Epithelial cell of prostate (primary cell): ENCODE measurements around the gene SLC6A2.
"Not testable (repeated sequence)": the region's sequence is repeated elsewhere in the genome, so short reads cannot be mapped to it uniquely, and the experiment has no call there.

Source experiments
- DNase-seq: peaks from one replicate; pipeline ENCODE4 v3.0.0-alpha.2; 2011; ENCODE audit warnings: low read depth, low spot score
- H3K27ac ChIP-seq: fragments of 450-650 bp; 2 replicates; pipeline ENCODE4 v1.5.1; 2017; ENCODE audit warnings: mild to moderate bottlenecking

SLC6A2 gene

DNA sequence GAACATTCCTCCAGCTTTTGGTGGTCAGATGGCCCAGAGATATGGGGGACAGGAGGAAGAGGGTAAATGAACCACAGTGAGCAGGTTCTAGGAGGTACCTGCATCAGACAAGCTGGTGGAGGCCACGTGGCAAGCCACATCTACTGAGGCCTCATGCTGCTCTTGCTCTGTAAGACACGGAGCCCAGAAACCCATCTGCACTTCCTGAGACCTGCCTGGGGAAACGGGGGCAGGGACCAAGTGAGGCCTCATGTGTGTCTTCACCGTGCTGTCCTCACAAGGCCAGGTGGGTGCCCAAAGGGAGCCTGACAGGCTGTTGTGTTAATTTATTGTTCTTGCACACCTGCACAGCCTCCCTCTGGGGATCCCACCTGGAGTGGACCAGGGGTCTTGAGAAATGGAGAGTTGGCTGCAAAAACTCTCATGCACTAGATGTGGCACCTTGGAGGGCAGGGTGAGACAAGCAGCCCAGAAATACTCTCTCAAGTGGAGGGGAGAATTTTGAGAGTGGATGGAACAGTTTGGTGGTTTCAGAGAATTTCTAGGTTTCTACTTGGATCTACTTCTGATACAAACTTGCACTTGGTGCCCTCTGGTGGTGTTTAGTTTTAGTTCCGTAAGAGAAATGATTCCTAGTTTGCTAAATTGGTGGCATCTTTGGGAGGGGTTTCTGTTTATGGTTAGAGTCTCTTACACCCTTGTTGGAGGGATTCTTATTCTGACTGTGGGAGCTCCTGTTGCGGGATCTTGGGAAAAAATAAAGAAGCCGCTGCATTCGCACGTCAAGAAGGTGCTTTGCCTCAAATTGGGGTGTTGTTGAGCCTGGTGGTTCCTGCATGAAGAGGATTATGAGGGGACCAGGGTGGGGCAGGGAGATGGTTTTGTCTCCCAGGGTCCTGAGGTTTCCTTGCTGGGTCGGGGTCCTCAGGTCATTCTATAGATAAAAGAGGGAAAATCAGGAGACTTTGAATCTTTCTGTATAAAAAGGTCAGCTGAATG, 47.5 kb downstream of the SLC6A2 start:
- H3K27ac ChIP-seq, result no peak overlapping the region
- DNase-seq, result no peak

DNA sequence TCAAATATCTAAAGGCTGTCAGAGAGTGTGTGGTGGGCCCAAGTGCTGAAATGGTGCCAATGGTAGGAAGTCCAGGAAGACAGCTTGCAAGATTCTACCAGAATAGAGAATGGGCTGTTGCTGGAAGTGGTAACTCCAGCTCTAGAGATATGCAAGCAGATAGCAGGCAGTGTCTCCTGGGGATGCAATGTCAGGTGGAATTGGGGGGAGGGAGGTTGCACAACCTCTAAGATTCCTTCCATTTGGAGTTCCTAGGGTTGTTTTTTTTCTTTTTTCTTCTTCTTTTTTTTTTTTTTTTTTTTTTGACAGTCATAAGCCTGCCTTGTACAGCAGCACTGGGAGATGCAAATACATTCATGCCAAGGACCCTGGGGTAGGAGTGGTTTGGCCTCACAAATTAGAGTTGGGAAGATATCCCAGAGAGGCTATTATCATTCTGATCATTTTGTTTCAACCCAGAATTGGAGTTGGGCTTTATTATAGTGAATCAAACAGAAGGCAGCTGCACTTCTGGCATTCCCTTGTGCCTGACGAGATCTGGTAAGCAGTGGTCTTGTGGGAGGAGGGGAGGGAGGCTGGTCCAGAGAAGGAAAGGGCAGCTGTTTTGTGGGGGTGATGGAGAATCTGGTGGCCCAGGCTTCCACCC, 51.1 kb downstream of the SLC6A2 start:
- no peak for DNase-seq
- H3K27ac ChIP-seq, result no peak overlapping the region

DNA sequence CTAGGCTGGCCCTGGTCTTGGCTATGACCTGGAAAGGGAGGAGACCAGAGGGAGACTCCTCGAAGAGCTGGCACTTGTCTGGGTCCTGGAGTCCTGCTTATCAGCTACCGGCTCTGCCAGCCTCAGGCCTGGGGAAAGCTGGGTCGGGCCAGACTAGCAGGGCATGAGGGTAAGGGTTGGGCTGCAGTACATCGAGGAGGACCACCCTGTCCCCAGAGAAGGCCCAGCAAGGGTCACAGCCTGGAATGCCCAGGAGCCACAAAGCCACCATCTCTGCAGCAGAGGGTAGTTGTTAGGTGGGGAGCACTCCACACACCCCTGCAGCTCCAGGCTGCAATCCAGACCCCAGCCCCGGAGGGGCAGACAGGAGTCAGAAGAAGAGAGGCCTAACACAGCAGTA, 54.0 kb downstream of the SLC6A2 start:
- DNase-seq, result no peak

DNA sequence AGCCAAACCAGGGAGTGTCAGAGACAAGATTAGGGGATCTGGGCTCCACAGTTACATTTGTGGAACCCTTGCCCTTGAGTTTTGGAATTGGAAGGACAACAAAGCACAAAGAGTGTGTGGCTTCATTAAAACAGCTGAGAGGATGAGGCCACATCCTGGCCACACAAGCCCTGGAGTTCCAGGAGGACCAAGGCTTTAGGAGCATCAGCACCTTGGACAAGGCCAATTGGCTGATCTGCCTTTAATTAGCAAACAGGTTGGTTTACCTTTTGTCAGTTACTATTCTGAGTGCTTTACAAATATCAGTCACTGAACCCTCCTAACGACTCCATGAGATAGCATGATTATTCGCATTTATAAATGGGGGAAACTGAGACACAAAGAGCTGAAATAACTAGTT, 54.7 kb downstream of the SLC6A2 start:
- no peak for DNase-seq
- H3K27ac ChIP-seq, result no peak overlapping the region

More for the DNA sequence above, 54.0 kb downstream of the SLC6A2 start:
- no peak overlapping the region for H3K27ac ChIP-seq

DNA sequence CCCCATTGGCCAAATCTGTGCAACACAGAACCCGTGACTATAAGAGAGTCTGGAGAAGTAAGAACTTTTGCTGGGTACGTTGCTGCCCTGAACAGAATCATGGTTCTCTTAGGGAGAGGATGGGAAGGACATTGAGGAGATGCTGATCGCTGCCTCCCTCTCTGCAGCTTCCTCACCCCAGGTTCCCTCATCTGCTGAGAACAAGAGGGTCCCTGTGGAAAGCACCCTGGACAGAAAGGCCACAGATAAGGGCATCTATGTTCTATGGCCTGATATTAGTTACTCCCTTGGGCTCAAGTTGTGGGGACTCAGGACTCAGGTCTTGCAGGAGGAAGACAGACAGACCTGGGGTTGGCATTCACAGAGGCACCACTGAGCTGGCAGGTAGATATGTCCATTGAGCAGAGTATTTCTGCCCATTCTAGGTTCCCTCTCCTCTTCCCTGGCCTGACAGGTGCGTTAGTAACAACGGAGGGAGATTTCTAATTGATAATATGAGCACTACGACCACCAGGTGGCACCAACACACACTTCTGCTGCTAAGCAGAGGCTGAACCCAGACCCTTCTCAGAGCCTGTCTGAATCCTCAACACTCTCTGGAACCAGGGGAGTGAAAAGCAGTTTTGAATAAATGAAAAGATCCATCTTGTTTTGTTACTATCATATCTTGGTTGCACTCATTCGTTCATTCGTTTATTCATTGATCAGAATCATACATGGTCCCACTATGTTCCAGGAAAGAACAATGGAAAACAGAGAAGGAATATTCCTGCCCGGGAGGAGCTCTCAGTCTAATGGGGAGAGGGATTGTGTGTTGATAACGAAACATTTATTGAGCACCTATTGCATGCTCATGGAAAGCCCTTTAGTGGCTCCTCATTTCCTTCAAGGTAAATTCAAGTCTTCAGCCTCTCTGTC, 56.4 kb downstream of the SLC6A2 start:
- no peak for DNase-seq
- H3K27ac ChIP-seq, result no peak overlapping the region

DNA sequence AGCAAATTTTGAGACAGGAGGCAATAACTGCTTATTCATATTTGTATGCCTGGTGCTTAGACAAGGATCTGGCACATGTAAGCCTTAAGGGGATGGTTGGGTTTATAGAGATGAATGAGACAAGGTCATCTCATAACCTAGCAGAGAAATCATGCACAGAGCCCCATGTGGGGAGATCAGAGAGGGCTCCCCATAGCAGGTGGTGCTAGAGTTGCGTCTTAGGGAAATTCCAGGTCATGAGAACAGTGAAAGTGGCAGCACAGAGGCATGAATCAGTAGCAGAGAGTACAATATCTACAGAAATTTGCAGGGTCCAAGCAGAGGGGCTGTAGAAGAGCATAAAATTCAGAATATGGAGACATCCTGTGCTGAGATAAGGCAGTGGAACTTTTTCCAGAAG, 57.3 kb downstream of the SLC6A2 start:
- H3K27ac ChIP-seq, result no peak overlapping the region
- DNase-seq, result no peak

DNA sequence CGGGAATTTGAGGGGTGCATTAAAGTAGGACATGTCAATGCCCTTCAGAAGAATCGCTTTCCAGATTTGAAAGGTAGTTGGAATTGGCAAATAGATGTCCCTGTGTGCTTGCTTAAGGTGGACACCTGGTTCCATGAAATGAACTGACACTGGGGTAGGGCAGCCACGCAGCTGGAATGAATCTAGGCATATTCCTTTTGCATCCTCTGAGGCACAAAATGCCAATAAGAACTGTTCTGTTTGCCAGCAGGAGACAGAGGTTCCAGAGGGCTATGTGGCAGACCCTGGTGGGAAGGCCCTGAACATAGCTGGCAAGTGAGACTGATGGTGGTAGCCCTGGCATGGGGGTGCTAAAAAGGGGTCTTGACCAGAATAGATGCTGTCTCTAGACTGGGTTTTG, 61.5 kb downstream of the SLC6A2 start:
- H3K27ac ChIP-seq, result no peak overlapping the region
- DNase-seq, result no peak

DNA sequence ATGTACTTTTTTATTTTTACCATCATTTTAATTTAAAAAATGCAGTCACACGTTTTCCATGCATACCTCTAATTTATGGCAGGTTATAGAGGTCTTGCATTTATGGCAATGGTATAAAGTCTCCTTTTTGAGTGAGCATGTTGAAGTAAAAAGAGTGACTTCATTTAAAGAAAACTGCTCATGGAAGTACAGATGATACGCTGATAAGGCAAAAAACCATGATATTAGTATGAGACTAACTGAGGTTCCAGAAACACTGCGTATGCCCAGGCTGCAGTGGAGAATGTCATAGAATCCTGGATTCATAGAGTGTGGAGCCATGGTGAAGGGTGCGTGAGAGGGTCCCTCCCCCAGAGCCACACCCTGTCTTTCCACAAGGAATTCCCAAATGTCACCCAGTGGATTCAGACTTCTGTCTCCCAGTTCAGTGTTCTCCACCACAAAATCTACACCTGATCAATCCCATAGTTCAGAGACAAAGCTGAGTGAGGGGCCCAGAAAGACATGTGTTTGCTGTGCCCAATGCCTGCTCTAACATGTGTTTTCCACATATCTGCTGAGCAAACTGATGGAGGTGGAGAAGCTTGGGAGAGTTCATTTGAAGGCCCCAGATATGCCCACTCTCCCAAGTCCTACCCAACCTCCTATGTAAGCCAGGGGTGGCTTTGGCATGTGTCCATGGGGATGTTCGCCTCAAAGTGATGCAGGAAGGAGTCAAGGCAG, 69.4 kb downstream of the SLC6A2 start:
- no peak overlapping the region for H3K27ac ChIP-seq
- no peak for DNase-seq

DNA sequence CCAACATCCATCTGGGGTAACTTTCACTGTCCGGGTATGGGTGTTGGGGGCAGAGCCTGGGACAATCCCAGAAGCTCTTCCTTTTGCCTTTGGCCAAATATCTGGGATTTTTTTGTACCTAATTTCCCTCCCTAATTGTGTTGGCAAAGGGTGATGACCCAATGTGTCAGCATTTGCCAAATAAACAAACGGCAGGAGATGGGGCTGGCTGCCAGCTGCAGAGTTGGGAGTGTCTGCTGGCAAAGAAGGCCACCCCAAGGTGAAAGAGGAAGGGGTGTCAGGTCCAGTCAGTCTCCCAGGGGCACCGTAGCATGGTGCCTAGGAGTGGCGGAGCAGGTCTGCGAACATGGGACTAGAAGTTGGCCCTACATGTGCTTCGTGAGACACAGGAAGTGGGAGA, 73.0 kb downstream of the SLC6A2 start:
- no peak for DNase-seq
- H3K27ac ChIP-seq, result no peak overlapping the region

DNA sequence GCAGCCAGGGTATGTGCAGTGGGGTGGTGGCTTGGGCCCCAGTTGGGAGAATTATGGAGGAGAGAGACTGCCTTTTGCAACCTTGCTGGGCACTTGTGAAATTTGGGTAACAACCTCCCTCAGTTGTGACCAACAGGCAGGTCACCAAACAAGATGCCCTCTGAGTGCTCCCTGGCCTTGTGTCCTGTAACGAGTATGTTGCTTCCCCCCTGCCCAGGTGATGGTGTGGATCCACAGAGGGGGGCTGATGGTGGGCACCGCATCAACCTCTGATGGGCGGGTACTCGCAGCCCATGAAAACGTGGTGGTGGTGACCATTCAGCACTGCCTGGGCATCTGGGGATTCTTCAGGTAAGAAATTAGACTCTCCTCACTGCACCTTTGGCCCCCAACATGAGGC, 74.3 kb downstream of the SLC6A2 start:
- DNase-seq, result no peak
- H3K27ac ChIP-seq, result no peak overlapping the region

DNA sequence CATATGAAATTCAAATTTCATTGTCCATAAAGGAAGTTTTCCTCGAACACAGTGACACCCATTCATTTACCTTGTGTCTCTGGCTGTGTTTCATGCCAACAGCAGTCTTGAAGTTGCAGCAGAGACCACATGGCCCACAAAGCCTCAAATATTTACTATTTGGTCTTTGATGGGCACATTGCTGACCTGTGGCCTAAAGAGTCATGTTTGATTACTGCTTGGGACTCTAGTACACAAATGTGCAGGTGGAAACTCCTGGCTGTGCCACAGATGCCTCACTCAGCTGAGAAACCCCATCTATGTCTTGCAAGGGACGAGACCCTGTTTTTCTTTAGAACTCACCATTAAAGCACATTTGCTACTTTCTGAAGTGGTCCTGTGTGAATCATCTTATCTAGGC, 76.7 kb downstream of the SLC6A2 start:
- DNase-seq, result no peak
- no peak overlapping the region for H3K27ac ChIP-seq

DNA sequence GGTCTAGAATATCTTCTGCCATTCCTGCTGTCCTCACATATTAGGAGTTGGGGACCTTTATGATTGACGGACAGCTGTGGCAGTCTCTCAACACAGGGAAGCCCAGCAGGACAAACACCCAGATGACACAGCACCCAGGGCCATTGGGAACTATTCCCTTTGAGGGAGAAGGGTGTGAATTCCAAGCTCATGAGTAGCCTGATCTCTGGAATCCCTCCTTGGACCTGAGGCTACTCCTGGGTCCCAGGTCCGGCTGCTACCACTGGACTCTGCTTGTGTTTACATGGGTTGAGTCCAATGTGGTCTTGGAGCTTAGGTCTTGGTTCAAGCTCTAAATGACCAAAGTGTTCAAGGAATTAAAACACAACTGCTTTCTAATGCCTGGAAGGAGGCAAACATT, 78.9 kb downstream of the SLC6A2 start:
- DNase-seq, result no peak
- H3K27ac ChIP-seq, result no peak overlapping the region

DNA sequence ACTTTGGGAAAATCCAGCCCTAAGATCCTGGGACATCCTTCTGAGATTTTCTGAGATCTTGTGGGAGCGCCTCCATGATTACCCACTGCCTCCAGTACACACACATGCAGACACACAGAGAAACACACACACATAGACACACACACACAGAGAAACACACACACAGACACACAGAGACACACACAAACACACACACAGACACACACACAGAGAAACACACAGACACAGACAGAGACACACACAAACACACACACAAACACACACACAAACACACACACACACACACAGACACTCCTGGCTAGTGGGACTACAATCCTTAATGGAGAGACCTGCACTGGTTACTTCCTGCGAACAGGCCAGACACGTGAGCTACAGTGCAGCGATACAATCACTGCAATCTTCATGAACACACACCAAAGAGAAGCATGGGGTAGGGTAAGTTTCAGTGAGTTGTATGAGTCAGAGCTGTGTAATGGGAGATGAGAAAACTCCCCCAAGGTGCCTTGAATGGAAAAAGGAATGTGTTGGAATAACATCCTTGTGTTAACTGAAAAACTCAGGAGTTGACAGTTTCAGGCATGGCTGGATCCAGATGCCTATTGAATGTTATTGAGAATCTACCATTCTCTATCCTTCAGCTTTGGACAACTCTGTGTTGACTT, 79.5 kb downstream of the SLC6A2 start:
- no peak overlapping the region for H3K27ac ChIP-seq
- no peak for DNase-seq

DNA sequence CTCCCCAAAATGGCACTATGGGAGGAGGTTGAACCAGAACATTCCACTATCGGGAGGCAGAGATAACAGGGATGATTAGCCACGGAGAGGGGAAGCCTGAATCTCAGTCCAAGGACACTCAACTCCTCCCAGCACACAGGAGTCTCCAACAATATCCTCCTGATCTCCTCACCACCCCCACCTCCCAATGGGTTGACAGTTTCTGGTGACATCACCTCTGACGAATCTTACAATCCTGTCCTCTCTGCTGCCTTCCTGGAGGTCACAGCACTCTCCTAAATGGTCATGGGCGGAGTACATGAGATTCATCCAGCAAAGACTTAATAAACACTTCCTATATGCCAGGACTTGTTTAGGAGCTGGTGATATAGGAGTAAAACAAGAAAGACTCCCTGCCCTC, 80.9 kb downstream of the SLC6A2 start:
- no peak overlapping the region for H3K27ac ChIP-seq
- DNase-seq, result no peak

DNA sequence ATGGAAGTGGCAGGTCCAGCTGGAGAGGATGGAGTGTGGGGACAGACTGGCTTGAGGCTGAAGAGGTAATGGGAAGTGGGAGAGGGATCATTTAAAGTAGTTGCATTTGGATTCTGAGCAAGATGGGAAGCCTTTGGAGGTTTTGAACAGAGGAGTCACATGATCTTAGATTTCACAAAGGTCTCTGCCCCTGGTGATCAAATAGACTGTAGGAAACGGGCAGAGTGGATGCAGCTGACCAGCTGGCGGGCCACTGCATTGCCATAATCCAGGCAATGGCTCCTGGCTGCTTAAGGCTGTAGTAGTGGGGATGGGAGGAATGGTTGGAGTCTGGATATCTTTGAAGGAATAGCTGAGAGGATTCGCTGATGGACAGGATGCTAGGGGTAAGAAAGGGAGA, 81.5 kb downstream of the SLC6A2 start:
- no peak for DNase-seq
- H3K27ac ChIP-seq, result no peak overlapping the region

DNA sequence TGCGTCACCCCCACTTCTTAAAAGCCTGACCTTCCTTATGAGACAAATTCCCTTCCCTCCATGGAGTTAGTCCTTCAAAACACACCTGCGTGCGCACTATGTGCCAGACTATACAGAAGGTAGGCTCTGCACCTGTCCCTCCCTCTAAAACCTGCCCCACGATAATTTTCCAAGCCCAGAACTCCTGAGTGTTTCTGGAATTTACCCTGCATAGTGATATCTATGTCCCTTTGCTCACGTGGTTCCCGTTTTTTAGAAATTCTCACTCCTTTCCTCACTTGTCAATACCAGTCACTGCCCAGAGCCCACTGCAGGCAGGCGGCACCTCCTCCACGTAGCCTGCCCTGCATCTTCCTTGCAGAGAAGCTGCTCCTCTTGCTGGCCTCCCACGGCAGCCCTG, 82.2 kb downstream of the SLC6A2 start:
- no peak for DNase-seq
- no peak overlapping the region for H3K27ac ChIP-seq

DNA sequence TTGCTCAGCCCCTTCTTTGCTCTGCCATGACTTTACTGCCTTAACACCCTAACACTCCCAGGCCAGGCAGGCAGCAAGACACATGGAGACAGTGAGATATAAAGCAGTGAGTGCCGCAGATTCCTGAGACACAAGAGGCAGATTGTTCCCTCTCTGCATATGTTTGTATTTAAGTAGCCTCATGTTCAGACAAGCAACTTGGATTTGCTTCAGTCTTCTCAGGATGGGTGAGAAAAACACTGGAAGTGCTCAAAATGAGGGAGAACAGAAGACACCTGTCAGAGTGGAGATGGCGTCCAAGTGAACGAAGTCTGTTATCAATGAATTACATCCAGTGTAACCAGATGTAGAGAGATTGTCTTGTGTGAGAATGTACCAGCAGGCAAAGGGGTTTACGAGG, 90.3 kb downstream of the SLC6A2 start:
- H3K27ac ChIP-seq, result no peak overlapping the region
- DNase-seq, result no peak

DNA sequence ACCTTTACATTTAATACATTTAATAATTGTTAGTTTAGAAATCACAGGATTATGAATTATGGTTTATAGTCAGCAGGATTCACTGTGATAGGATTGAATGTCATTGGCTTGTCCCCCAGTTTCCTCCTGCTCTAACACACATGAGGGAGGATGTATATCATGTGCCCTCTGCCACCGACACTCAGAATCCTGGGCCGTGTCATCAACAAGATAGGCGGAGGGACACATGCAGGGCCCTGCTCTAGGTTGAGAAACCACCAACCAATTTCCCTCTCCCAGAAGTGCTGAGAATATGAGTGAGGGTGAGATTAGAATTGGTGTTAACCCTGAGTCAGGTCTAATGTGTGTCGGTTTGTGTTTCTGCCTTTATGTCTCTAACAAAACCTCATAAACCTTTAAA, 92.0 kb downstream of the SLC6A2 start:
- no peak for DNase-seq
- no peak overlapping the region for H3K27ac ChIP-seq

DNA sequence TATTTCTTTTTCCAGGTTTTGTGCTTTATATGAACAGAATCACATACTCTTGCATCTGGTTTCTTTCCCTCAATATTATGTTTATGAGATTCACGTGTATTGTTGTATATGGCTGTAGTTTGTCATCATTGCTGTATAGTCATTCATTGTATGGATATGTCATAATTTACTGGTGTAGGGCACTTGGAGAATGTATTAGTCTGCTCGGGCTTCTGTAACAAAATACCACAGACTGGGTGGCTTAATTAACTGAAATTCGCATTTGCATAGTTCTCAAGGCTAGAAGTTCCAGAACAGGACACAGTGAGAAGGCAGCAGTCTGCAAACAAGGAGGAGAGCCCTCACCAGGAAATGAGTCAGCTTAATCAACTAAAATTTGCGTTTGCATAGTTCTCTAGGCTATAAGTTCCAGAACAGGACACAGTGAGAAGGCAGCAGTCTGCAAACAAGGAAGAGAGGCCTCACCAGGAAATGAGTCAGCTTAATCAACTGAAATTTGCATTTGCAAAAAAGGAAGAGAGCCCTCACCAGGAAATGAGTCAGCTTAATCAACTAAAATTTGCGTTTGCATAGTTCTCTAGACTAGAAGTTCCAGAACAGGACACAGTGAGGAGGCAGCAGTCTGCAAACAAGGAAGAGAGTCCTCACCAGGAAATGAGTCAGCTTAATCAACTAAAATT, 96.8 kb downstream of the SLC6A2 start:
- not testable (repeated sequence) for DNase-seq, H3K27ac ChIP-seq
